Measurements from ENCODE around the gene SLC39A10.

SLC39A10 gene, protein sequence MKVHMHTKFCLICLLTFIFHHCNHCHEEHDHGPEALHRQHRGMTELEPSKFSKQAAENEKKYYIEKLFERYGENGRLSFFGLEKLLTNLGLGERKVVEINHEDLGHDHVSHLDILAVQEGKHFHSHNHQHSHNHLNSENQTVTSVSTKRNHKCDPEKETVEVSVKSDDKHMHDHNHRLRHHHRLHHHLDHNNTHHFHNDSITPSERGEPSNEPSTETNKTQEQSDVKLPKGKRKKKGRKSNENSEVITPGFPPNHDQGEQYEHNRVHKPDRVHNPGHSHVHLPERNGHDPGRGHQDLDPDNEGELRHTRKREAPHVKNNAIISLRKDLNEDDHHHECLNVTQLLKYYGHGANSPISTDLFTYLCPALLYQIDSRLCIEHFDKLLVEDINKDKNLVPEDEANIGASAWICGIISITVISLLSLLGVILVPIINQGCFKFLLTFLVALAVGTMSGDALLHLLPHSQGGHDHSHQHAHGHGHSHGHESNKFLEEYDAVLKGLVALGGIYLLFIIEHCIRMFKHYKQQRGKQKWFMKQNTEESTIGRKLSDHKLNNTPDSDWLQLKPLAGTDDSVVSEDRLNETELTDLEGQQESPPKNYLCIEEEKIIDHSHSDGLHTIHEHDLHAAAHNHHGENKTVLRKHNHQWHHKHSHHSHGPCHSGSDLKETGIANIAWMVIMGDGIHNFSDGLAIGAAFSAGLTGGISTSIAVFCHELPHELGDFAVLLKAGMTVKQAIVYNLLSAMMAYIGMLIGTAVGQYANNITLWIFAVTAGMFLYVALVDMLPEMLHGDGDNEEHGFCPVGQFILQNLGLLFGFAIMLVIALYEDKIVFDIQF

DNA sequence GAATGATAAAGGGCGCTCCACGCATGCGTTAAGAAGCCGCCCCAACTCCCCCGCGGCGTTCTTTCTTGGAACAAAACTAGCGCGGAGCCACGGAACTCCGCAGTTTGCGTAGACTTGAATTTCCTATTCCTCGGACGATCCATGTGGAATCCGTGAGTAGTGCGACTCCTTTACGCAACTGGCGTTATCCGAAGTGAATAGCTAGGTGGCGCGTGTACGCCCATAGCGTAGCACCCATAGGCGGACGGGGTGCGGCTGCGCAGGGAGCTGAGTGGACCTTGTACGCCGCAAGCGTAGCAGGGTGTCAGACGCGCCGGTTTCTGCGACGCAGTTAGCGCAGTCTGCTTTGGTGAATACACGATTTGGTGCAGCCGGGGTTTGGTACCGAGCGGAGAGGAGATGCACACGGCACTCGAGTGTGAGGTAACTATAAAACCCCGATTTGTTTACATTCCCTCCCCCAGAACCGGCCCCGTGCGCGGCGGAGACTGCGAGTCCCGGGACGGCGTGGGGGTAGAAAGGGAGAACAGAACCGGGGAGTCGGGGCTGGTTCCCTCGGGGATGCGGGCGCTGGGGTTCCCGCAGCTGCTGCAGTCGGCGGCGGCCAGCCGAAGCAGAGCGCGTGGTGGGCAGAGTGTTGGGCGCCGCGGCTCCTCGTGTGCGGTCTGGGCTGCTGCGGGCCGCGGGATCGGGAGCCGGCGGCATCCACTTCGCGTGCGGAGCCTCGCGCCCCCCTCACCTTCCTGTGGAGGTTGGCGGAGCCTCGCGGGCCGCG lies at the start of gene SLC39A10:
TSS of gene SLC39A10 (plus strand) at position 368 of the 775 bp plus-strand sequence. CDS start 22,817 bp downstream, outside the sequence.
- peak; percentile 92 for DNase-seq (ENCODE audit: low spot score)
- peak; percentile 99 for FAIRE-seq

DNA sequence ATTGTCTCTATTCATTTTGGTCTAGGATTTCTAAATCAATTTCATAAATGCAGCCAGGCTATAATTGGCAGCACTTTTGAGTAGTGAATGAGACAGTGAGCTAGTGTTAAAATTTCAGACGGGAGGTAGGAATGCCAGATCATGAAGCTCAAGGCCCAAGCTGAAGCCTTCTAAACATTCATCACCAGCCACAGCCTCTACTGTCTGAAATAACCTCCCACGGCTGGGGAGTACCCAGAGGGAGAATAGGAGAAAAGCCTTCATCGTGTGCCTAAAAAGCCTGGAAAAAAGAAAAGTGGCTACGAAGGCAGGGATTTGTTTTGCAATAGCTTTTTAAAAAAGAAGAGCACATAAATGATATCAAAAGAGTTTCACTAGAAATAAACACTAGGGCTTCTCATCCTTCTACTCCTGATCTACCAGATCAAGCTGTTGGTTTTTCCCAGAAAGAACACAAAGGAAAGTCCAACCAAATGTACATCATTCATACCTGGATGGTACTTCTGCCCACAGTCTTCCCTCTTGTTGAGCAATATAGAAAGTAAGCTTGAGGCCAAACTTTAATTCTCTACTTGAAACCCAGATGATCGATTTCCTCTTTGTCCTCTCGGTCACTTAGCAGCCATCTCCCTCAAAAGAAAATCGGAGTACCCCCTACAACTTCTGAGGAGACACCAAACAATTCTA lies 48.1 kb upstream of the SLC39A10 start:
- DNase-seq (ENCODE audit: low spot score): no peak
- no peak for FAIRE-seq

DNA sequence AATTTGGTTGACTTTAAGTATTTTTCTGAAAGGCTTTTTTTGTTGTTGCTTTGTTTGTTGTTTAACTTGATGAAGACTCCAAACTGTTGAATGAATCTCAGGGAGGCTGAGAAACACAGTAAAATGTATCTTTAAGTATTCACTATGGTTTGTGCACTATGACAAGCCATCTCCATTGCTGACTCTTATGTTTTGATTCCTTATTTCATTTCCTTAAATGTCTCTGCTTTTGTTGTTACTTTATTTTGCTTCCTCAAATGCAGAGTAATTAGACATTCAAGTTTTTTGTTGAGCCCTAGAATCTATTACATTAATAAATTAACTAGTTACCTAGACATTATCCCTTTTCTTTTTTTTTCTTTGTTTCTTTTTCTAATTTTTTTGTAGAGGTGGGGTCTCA lies 46.3 kb upstream of the SLC39A10 start:
- FAIRE-seq (no peak), DNase-seq (ENCODE audit: low spot score) (no peak)

- DNase-seq (ENCODE audit: low spot score) (peak; percentile 75), FAIRE-seq (no peak)
These were observed 44.2 kb upstream of the SLC39A10 start for GRCh38 chr2:195612611-195613495.

GRCh38 chr2:195613922-195614321 lies 43.1 kb upstream of the SLC39A10 start:
- no peak for FAIRE-seq
- peak; percentile 66 for DNase-seq (ENCODE audit: low spot score)

DNA sequence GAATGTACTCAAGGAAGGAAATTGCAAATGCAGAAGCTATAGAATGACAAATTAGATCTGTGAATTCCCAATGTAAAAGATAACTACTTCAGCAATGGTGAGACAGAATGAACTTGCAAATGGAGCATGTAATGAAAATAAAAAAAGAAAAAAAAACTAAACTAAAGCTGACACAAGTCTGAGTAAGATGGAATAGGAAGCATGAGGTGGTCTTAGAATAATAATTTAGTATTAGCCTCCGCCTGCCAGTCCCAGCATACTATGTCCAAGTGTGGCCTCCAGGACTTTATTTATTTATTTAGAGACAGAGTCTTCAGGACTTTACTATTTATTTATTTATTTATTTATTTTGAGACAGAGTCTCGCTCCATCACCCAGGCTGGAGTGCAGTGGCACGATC lies 37.4 kb upstream of the SLC39A10 start:
- DNase-seq (ENCODE audit: low spot score) (no peak), FAIRE-seq (no peak)

DNA sequence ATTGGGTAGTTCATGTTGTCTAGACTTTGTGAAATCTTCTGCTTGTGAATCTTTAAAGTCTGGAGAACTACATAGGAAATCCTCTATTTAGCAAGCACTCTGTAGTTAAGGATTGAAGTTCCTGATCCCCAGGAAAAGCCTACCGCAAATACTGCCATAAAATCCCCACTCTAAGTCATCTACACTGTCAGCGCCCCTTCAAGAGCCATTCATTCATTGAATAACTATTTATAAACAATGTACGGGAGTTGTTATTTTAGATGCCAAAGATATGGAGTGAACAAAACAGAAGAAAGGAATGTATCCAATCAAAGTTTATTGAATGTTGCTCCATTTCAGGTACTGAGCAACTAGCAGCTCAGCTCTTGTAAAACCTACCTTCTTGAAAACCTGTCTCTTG lies 36.5 kb upstream of the SLC39A10 start:
- no peak for DNase-seq (ENCODE audit: low spot score)
- FAIRE-seq: no peak

- FAIRE-seq: no peak
- DNase-seq (ENCODE audit: low spot score): peak; percentile 39
These were observed 34.1 kb upstream of the SLC39A10 start for GRCh38 chr2:195622966-195623365.

GRCh38 chr2:195626507-195626906 lies 30.5 kb upstream of the SLC39A10 start:
- no peak for FAIRE-seq
- no peak for DNase-seq (ENCODE audit: low spot score)

DNA sequence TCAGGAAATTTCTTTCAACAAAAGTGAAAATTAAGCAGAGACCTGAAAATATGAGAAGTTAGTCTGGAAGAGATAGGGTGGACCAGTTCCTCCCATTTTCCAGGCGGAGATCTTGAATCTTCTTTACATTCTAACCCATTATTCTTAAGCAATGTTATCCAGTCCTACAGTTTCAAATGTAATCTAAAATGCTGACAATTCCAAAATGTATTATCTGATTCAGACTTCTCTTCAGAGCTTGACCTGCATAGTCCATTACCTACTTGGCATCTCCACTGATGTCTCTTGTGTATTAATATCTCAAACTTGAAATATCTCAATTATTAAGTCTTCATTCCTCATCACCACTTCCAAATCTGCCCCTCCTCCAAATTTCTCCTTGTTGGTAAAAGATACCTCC lies 28.4 kb upstream of the SLC39A10 start:
- FAIRE-seq: no peak
- DNase-seq (ENCODE audit: low spot score): no peak

DNA sequence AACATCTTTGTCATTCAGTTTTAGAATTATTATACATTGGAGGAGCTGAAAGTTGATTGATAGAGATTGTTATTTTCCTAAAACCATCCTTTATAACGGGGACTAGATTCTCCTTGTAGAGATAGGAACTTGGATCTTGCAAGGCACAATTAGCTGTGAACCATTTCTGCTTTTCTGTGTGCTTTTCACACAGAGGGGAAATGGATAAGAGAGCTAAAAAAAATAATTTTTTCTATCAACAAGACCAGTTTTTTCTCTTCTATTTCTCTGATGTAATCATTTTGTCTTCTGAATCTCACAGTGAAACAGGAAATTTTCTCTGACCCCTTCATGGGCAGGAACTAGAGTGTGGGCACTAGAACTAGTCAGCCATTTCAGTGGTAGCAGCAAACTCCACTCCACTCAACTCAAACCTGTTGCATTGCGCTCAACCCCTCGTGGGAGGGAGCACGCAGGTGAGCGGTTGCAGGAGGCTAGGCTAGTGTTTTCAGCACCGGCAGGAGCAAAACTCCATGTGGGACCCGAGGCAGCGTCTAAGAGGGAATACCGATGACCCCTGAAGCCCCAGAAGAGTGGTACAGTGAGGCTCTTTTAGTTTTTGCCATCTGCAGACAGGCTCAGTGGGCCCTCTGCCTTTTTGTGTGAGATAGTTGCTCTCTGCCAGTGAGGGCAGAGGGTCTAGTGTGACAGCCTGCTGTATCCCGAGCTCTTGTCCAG lies 24.0 kb upstream of the SLC39A10 start:
- FAIRE-seq: no peak
- DNase-seq (ENCODE audit: low spot score): no peak

DNA sequence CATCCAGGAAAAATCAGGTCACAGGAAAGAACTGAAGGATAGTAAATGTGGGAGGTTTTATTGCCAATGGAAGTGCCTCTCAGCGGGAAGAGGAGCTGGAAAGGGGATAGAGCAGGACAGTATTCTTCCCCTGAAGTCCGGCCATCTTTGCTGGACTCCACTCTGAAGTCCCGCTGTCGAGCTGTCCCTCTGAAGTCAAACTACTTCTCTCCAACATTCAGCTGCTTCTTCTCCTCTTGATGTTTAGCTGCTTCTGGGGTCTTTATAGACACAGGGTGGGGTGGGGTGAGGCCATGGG lies 23.5 kb upstream of the SLC39A10 start:
- FAIRE-seq (no peak), DNase-seq (ENCODE audit: low spot score) (no peak)

- DNase-seq (ENCODE audit: low spot score) (no peak), FAIRE-seq (no peak)
These were observed 23.1 kb upstream of the SLC39A10 start for GRCh38 chr2:195633974-195634373.

GRCh38 chr2:195636890-195637289 lies 20.1 kb upstream of the SLC39A10 start:
- FAIRE-seq (no peak), DNase-seq (ENCODE audit: low spot score) (peak; percentile 30)

- FAIRE-seq (no peak), DNase-seq (ENCODE audit: low spot score) (no peak)
These were observed 18.3 kb upstream of the SLC39A10 start for GRCh38 chr2:195638750-195639149.

- DNase-seq (ENCODE audit: low spot score) (no peak), FAIRE-seq (no peak)
These were observed 17.7 kb upstream of the SLC39A10 start for GRCh38 chr2:195639238-195639858.

- no peak for FAIRE-seq
- no peak for DNase-seq (ENCODE audit: low spot score)
These were observed 17.1 kb upstream of the SLC39A10 start for GRCh38 chr2:195639959-195640358.

DNA sequence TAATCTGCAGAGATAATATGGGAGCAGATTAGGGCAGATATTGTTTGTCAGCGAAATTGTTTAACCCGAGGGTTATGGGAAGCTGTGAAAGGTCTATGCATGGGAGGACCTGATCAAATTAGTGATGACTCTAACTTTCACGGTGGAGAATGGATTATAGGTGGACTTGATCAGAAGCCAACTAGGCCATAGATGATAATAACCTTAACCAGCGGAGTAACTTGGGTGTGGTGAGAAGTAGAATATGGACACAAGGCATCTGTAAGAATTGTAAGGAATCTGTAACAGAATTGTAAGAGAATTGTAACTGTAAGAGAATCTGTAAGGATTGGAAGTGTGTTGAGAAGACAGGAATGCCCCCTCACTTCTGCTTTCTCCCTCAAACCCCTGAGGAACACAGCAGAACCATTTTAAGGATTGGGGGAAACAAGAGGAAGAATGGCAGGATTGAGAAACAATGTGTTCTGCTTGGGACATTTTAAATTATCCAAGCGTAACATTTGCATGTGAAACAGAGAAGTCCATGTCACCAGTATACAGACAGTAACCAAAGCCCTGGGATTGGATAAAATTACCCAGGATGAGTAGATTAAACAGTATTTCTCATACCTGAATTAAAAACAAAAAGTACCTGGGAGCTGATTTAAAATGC lies 14.9 kb upstream of the SLC39A10 start:
- FAIRE-seq (no peak), DNase-seq (ENCODE audit: low spot score) (no peak)

- FAIRE-seq: no peak
These were observed 14.4 kb upstream of the SLC39A10 start for GRCh38 chr2:195642679-195643068.

More at GRCh38 chr2:195642679-195643068, 14.4 kb upstream of the SLC39A10 start:
- DNase-seq (ENCODE audit: low spot score): no peak
